ENCODE data around the gene MNAT1.
"Not testable (repeated sequence)": the region's sequence is repeated elsewhere in the genome, so short reads cannot be mapped to it uniquely, and the experiment has no call there.

MNAT1 gene

DNA sequence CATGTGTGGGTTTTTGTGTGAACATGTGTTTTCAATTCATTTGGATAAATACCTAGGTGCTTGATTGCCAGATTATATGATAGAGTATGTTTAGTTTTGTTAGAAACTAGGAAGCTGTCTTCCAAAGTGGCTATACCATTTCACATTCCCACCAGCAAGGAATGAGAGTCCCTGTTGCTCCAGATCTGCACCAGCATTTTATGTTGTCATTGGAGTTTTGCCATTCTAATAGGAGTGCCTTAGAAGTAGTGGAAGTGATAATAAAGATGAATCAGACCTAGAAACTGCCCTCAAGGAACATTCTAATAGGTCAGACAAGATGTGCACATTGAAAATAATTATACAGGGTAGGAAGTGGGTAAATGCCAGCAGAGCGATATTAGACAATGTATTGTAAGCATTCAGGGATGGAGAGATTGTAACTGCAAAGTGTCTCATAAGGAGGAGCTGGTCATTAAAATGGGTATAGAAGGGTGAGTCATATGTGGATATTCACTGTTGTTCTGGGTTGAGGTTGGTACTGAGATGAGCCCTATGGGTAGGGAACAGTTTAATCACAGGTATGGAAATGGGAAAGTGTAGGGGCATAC, 71.4 kb downstream of the MNAT1 start:
- DNase-seq (ENCODE audit: low read depth), result peak; percentile 6

- DNase-seq (ENCODE audit: low read depth), result no peak
Observed at GRCh38 chr14:60807247-60807646, 72.7 kb downstream of the MNAT1 start.

- DNase-seq (ENCODE audit: low read depth), result peak; percentile 1
Observed at GRCh38 chr14:60807971-60808370, 73.4 kb downstream of the MNAT1 start.

DNA sequence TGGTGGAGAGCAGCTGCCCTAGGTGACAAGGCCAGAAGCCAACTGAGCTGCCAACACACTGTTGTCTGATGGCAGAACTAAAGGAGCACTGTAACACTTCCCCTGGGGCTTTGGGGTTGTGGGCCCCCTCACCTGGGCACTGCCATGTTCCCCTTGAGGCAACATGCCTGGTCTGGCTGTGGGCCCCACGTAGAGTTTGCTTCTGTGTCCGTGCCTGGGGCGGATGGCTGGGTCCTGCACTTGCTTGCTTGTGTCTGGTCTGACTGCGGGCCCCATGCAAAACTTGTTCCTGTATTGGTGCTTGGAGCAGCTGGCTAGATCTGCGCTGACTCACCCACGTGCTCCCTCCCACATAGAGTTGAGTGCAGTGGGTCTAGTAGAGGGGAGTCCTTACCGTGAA, 78.4 kb downstream of the MNAT1 start:
- DNase-seq (ENCODE audit: low read depth), result no peak

DNA sequence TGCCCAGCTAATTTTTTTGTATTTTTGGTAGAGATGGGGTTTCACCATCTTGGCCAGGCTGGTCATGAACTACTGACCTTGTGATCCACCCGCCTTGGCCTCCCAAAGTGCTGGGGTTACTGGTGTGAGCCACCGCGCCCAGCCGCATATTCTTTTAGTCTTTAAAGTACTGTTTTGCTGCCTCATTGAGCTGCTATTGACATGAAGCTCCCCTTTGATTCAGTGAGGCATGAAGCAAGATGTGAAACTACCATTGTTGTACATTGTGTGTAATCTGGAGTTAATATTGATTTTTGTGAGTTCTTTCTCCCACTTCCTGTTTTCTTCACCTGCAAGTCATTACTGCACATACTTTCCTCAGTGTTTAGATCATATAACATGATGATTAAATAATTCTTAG, 80.8 kb downstream of the MNAT1 start:
- DNase-seq (ENCODE audit: low read depth), result no peak

DNA sequence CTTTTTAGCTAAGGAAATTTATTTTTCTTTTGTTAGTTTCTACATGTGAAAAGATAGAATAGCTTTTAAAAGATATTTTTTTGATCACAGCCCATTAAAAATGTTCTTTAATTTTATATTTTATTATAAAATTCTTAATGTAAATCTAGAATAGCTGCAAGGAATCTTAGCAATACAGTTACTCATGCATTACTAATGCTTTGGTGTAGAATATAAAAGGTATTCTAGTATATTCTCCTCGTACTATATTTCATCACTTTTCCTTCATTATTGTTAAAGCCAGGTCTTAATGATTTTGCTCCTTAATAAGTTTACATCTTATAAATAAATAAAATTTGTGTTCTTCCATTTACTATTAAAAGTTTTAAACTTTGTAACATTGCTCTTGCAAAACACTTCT, 82.6 kb downstream of the MNAT1 start:
- no peak for DNase-seq (ENCODE audit: low read depth)

GRCh38 chr14:60819575-60819974, 85.0 kb downstream of the MNAT1 start:
- no peak for DNase-seq (ENCODE audit: low read depth)

GRCh38 chr14:60838601-60839000, 104.0 kb downstream of the MNAT1 start:
- DNase-seq (ENCODE audit: low read depth), result no peak

GRCh38 chr14:60839057-60839456, 104.5 kb downstream of the MNAT1 start:
- no peak for DNase-seq (ENCODE audit: low read depth)

DNA sequence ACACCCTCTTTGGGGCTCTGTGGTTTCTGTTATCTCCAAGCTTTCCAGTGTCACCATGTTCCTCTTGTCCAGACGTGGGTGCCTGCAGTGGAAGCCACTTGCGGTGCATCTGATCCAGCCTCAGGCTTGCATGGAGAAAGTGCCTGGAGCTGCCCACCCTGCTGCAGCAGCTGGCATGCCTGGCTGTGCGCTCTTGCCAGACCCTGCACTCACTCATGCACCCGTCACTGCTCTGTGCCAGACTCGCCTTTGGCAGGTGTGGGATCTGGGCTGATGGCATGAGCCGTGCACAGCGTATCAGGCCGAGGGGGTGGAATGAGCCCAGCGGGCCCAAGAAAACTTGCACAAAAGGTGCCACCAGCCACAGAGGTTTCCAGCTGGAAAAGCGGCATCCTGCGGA, 105.1 kb downstream of the MNAT1 start:
- no peak for DNase-seq (ENCODE audit: low read depth)

DNA sequence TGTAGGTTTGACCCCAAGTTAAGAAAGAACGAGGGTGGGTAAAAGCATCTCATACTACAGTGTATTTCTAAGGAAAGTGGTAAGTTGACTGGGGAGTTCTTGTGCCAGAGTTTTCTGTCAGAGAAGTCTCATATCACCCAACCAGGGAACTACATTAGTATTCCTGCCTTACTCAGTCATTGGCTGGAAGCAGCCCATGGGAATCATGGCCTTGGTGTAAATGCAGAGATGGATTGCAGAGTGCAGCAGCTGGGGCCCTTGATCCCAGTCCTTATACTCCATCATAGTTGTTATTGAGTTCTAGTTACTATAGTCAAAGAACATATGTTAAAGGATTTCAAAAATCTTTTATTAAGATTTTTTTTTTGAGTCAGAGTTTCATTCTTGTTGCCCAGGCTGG, 105.8 kb downstream of the MNAT1 start:
- no peak for DNase-seq (ENCODE audit: low read depth)

GRCh38 chr14:60845523-60845922, 111.0 kb downstream of the MNAT1 start:
- no peak for DNase-seq (ENCODE audit: low read depth)

- peak; percentile 2 for DNase-seq (ENCODE audit: low read depth)
Observed at GRCh38 chr14:60848066-60848465, 113.5 kb downstream of the MNAT1 start.

DNA sequence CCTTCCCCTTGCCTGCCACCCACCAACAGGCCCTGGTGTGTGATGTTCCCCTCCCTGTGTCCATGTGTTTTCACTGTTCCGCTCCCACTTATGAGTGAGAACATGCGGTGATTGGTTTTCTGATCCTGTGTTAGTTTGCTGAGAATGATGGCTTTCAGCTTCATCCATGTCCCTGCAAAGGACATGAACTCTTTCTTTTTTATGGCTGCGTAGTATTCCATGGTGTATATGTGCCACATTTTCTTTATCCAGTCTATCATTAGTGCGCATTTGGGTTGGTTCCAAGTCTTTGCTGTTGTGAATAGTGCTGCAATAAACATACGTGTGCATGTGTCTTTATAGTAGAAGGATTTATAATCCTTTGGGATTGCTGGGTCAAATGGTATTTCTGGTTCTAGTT, 117.1 kb downstream of the MNAT1 start:
- not testable (repeated sequence) for DNase-seq (ENCODE audit: low read depth)

- DNase-seq (ENCODE audit: low read depth), result no peak
Observed at GRCh38 chr14:60856111-60856510, 121.5 kb downstream of the MNAT1 start.

GRCh38 chr14:60859525-60859924, 125.0 kb downstream of the MNAT1 start:
- DNase-seq (ENCODE audit: low read depth), result no peak

DNA sequence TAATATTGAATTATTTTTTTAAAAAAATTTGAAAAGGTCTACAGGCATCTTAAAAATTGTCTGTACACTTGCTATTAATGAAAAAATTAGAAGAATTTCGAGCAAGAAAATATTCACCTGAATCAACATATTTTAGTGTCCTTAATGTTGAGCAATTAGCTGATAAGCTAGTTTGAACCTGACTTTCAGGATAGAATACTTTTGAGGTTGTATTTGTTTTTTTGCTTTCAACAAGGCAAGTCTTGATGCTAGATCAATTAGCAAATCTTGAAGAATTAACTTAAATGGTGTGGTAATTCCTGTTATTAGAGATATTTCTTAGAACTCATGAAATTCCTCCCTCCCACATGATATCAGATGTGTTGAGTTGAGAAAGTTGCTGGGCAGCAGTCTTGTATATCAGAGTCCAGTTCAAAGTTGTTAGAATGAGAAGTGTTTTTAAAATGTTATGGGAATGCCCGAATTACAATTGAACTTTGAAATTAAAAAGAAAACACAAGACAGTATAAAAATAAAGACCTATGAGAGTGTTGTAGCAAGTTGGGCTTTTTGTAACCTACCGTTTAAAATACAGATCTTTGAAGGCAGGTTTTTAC, 127.1 kb downstream of the MNAT1 start:
- DNase-seq (ENCODE audit: low read depth), result no peak

DNA sequence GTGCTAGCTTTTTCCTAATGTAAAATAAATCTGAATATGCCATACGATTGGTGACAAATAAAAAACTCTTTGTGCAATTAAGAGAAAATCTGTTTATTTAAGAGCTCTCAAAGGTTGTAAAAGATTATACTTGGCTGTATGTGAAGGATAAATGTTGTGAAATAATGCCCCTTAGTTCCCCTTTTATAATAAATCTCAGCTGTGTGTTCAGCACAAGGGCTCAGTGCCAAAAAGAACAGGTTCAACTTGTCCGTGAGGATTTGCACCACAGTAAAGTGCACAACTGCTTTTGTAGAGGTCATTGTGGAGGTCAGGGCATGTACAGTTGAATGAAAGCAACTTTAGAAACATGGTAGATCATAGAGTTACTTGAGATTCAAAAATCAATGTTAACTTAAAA, 127.7 kb downstream of the MNAT1 start:
- peak; percentile 27 for DNase-seq (ENCODE audit: low read depth)

- DNase-seq (ENCODE audit: low read depth), result no peak
Observed at GRCh38 chr14:60863249-60863648, 128.7 kb downstream of the MNAT1 start.

GRCh38 chr14:60865378-60866127, 131.0 kb downstream of the MNAT1 start:
- DNase-seq (ENCODE audit: low read depth), result peak; percentile 15

- no peak for DNase-seq (ENCODE audit: low read depth)
Observed at GRCh38 chr14:60867503-60868172, 133.1 kb downstream of the MNAT1 start.

DNA sequence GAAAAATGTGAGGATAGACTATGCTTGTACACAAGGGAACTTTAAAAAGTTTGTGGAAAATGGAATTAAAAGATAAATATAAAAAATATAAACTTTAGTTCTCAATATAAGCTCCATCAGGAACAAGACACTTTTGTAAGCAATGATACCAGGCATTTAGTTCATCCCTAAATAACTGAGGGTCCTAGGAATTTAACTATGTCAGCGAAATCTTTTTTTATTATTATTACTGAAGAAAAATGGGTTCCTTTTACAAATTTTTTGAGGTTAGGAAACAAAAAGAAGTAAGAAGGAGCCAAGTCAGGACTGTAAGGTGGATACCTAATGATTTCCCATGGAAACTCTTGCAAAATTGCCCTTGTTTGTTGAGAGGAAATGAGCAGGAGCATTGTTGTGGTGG, 143.6 kb downstream of the MNAT1 start:
- no peak for DNase-seq (ENCODE audit: low read depth)

DNA sequence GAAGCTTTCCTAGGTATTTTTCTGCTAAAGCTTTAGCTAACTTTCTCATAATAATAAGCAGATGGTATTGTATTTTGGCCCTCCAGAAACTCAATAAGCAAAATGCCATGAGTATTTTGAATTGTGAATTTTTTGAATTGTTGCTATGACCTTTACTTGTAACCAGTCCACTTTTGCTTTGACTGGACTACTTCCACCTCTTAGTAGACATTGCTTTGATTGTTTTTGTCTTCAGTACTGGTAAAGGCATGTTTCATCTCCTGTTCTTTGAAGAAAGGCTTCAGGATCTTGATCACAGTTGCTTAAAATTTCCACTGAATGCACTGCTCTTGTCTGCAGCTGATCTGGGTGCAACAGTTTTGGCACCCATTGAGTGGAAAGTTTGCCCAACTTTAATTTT, 144.0 kb downstream of the MNAT1 start:
- no peak for DNase-seq (ENCODE audit: low read depth)

Measured in amniotic epithelial cell (primary cell).